Brain microvascular endothelial cell (primary cell): ENCODE measurements around the gene ZNF451.
"Not testable (repeated sequence)": the region's sequence is repeated elsewhere in the genome, so short reads cannot be mapped to it uniquely, and the experiment has no call there.

Source experiments
- DNase-seq: peaks from one replicate; pipeline ENCODE4 v3.0.0-alpha.2; 2020
- H3K27ac ChIP-seq: fragments of 250-450 bp; sonication (Bioruptor Pico); 2 replicates; pipeline ENCODE4 v1.5.1; 2020; ENCODE audit warnings: mild to moderate bottlenecking, moderate library complexity
- H3K27me3 ChIP-seq: fragments of 250-450 bp; sonication (Bioruptor Pico); replicated peaks from 2 replicates; pipeline ENCODE4 v1.5.1; 2020; ENCODE audit warnings: mild to moderate bottlenecking
- H3K36me3 ChIP-seq: fragments of 250-450 bp; sonication (Bioruptor Pico); replicated peaks from 2 replicates; pipeline ENCODE4 v1.5.1; 2020; ENCODE audit warnings: mild to moderate bottlenecking
- H3K4me3 ChIP-seq: 2 replicates; pipeline ENCODE4 v1.5.1; 2011; ENCODE audit warnings: low read depth, mild to moderate bottlenecking, control low read depth, low read length, moderate library complexity
- in situ Hi-C: cut with HindIII; loops from 2 replicates; pipeline ENCODE4 v1.10.0; 2017; ENCODE audit warnings: low sequenced_read_pairs, low pct_ligation_motif_present
- TF ChIP-seq, protein P1 (sequence below): IDR thresholded peaks from 2 replicates; pipeline ENCODE4 v1.5.1; 2011; ENCODE audit warnings: low read depth, mild to moderate bottlenecking, moderate library complexity, low read length, control low read depth, inconsistent platforms; ENCODE audit errors: missing control alignments

Gene ZNF451

DNA sequence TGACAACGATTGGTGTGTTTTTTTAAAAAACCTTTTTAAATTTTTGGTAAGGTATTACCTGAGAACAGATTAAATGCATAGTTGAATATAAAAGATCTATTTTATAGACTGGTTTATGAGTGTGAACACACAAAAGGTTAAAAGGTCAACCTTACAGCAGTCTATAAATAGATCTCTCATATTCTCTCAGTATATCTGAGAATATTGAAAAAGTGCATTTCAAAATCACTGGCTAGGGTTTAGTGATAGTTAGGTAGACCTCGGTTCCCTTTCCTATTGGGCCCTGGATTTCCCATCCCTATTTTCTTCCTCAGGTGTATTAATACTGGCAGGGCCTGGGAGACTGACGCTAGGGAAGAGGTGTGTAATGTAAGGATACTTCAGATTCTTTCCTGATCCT lies 723 bp upstream of the ZNF451 start:
- H3K4me3 ChIP-seq, result peak overlapping the region; percentile 67
- in situ Hi-C loops, result no loop called here
- peaks cover 15% of the 10 kb centered on the region for H3K36me3 ChIP-seq
- TF ChIP-seq, protein P1, sequence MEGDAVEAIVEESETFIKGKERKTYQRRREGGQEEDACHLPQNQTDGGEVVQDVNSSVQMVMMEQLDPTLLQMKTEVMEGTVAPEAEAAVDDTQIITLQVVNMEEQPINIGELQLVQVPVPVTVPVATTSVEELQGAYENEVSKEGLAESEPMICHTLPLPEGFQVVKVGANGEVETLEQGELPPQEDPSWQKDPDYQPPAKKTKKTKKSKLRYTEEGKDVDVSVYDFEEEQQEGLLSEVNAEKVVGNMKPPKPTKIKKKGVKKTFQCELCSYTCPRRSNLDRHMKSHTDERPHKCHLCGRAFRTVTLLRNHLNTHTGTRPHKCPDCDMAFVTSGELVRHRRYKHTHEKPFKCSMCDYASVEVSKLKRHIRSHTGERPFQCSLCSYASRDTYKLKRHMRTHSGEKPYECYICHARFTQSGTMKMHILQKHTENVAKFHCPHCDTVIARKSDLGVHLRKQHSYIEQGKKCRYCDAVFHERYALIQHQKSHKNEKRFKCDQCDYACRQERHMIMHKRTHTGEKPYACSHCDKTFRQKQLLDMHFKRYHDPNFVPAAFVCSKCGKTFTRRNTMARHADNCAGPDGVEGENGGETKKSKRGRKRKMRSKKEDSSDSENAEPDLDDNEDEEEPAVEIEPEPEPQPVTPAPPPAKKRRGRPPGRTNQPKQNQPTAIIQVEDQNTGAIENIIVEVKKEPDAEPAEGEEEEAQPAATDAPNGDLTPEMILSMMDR, result no peak
- H3K27ac ChIP-seq, result peak overlapping the region; percentile 84
- H3K27me3 ChIP-seq, result no peaks in the 10 kb centered on the region
- DNase-seq, result no peak

DNA sequence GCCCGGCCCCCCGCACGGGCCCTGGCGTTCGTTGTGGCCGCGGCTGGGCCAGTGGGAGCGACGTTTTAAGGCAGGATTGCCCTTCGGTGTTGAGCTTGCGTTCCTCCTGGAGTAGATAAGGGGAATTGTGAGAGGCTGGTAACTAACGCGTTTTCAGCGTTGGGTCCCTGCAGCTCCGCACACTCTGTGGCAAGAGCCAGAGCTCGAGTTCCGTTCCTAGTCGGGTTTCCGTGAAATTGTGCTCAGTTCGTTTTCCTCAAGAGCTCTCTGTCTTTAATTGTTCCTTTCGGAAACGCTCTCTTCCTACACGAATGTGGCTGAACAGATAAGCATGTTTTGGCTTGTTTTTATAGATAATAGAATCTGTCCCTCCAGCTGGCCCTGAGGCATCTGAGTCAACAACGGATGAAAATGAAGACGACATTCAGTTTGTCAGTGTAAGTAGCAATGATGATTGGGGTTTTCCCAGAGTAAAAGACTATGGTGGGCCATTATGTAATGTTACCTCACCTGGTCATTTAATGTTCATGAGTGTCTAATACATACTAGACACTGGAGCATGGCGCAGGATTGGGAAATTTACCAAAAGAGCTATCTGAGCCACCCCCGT lies 575 bp downstream of the ZNF451 start:
- not testable (repeated sequence) for H3K27ac ChIP-seq

DNA sequence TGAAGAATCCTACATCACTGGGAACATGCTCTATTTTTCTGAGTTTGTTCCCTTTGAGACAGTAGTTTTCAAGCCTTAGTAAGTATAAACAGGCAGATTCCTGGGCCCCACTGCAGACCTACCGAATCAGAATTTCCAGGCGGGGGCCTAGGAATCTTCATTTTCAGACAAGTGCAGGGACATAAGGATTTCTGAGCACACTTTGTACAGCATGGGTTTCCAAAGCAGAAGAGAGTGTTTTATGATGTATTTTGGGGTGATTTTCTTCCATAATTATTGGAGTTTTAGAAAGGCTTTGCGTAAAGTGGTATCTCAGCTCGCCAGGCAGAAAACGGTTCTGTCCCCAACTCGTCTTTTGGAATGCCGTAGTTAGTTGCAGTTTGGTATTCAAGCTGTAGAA lies 1.4 kb downstream of the ZNF451 start:
- Histone ChIP-seq H3K4me3 (peak overlapping the region; percentile 20), H3K36me3 (peaks cover 15% of the 10 kb centered on the region)
- in situ Hi-C loops, H3K27ac ChIP-seq, DNase-seq, H3K27me3 ChIP-seq: not testable (repeated sequence)

More for the DNA sequence above, 575 bp downstream of the ZNF451 start:
- in situ Hi-C loops, DNase-seq, H3K27me3 ChIP-seq, H3K4me3 ChIP-seq: not testable (repeated sequence)
- peaks cover 15% of the 10 kb centered on the region for H3K36me3 ChIP-seq

DNA sequence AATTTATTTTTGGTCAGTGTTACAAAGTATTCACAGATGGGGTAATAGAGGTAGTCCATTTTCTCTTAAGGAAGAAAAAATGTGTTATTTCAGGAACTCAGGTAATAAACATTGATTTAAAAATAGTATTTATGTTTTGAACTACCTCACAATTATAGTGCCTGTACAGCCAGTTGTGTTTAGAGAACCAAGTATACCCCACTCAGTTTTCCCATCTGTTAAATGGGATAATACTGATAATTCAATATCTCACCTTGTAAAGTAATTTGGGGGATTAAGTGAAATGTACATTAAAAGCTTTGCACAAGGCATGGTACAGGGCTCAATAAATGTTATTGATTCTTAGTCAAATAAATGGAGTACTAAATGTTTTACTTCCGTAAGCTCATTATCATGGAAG lies 4.7 kb downstream of the ZNF451 start:
- Histone ChIP-seq H3K4me3 (no peak overlapping the region), H3K27me3 (no peaks in the 10 kb centered on the region), H3K27ac (no peak overlapping the region), H3K36me3 (peaks cover 34% of the 10 kb centered on the region)
- TF ChIP-seq, protein P1, result no peak
- in situ Hi-C loops, result no loop called here
- no peak for DNase-seq

DNA sequence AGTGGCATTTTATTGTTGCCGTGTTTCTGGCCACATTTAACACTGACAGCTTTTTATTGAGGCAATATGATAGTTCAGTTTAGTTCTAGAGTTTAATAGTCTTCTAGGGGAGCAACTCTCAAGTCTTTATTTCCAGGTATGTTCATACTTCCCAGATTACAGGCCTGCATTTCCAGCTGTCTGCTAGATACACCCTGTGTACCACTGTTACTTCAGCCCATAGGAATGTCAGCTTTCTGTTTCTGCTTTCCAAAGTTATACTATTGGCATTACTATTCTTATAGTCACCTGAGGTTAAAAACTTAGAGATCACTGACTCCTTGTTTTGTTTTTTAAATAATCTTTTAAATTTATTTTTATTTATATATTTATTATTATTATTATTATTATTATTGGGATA lies 7.6 kb downstream of the ZNF451 start:
- TF ChIP-seq, protein P1, result no peak
- Histone ChIP-seq H3K27ac (no peak overlapping the region), H3K36me3 (peaks cover 49% of the 10 kb centered on the region), H3K4me3 (no peak overlapping the region), H3K27me3 (no peaks in the 10 kb centered on the region)
- in situ Hi-C loops, result no loop called here
- DNase-seq, result peak; percentile 17

DNA sequence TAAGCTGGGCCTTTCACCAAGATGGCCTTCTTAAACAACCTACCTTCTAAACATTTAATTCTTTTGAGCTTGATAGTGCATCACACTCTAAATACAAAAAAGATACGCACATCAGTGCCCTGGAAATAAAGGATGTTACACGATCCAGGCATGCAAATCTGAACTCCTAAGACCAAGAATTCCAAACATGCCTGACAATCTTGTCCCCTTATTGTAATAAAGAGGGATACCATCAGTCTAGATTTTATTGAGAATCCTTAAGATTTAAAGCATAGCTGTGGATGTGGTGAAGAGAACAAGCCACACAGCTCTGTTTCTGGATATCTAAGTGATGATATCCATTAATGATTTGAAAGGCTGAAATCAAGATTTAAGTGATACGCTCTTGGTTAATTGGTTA lies 13.0 kb downstream of the ZNF451 start:
- no peak overlapping the region for H3K27ac ChIP-seq
- in situ Hi-C loops, result no loop called here
- TF ChIP-seq, protein P1, result no peak
- no peak for DNase-seq
- peaks cover 55% of the 10 kb centered on the region for H3K36me3 ChIP-seq
- no peak overlapping the region for H3K4me3 ChIP-seq
- no peaks in the 10 kb centered on the region for H3K27me3 ChIP-seq

DNA sequence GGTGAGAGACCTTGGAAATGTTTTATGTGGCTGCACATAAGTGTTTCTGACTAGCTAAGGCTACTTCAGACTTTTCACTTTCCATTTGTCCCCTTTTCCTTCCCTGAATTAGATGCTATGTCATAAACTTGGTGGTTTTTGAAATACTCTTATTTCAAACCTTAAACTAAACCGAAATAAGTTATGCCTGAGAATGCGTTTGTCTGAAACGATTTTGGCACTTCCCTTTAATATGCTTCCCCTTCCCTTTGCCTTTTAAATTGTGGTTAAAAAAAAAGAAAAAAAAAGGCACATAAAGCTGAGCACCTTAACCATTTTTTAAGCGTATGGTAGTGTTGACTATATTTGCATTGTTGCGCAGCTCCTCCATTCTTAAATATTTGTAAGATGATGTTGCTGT lies 14.3 kb downstream of the ZNF451 start:
- H3K27ac ChIP-seq, result no peak overlapping the region

More for the DNA sequence above, 14.3 kb downstream of the ZNF451 start:
- in situ Hi-C loops, result no loop called here
- Histone ChIP-seq H3K36me3 (peaks cover 45% of the 10 kb centered on the region), H3K27me3 (no peaks in the 10 kb centered on the region), H3K4me3 (no peak overlapping the region)
- no peak for DNase-seq
- TF ChIP-seq, protein P1, result no peak
